ENCODE measurements around the gene SORL1. TPM values are rescaled to one million over a fixed set of nuclear protein-coding genes. Genes with fewer than 3 reads are reported as not detected.
A peak's percentile ranks its signal among the peaks of the same experiment; 100 is the strongest.

The SORL1 gene
- total RNA-seq, 4 donors from 2014 or later = 7.1 to 12.6 (median 10.6) TPM

DNA sequence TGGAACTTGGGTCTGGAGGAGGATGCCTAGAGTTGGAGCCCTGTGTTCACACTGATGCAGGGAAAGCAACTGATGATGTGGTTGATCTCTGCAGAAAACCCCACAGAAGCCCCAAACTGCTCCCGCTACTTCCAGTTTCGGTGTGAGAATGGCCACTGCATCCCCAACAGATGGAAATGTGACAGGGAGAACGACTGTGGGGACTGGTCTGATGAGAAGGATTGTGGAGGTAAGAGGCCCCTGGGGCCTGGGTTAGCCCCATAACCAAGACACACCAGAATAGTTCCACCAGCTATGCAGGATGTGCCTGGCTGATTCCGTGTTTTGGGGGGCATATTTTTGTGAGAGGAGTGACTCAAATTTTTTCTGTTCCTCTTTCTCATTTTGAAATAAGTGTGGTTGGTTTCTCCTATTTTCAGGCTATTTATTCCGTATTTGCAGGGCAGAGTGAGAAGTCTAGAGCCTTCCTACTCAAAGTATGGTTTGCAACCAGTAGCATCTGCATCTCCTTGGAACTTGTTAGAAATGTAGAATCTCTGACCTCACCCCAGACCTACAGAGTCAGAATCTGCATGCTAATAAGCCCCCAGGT lies 137.9 kb downstream of the SORL1 start:
- ATAC-seq = no peak
- 89% methylated on average over 2 of the region's 5 CpGs; no CpG with 5 or more reads in 1 of the 2 donors for WGBS, 2 donors (ENCODE audit: low coverage in 1 of 2)
- no peak overlapping the region for H3K27ac ChIP-seq
- H3K9me3 ChIP-seq = no peaks in the 10 kb centered on the region
- no peak for TF ChIP-seq EP300 (IDR thresholded peaks at IDR 0.05)
- no peak for TF ChIP-seq POLR2A (IDR thresholded peaks at IDR 0.05)
- no peak for TF ChIP-seq POLR2AphosphoS5 (IDR thresholded peaks at IDR 0.05)
- TF ChIP-seq CTCF (IDR thresholded peaks at IDR 0.05) = no peak
- peaks cover 0 to 25% (median under 1%) of the 10 kb centered on the region in 3 donors for H3K4me1 ChIP-seq
- peaks cover 0 to 37% of the 10 kb centered on the region in 2 donors for H3K36me3 ChIP-seq
- no peak overlapping the region for H3K4me3 ChIP-seq
- no peaks in the 10 kb centered on the region for H3K27me3 ChIP-seq

- H3K27ac ChIP-seq = peak overlapping the region in 1 of 4 donors; percentile 35
- H3K36me3 ChIP-seq = peaks cover 0 to 36% of the 10 kb centered on the region in 2 donors
- WGBS, 2 donors (ENCODE audit: low coverage in 1 of 2) = 87 to 89% methylated on average over 5 to 9 of the region's 12 CpGs
- ATAC-seq = no peak
- H3K4me3 ChIP-seq = no peak overlapping the region
- H3K27me3 ChIP-seq = no peaks in the 10 kb centered on the region
- TF ChIP-seq POLR2A (IDR thresholded peaks at IDR 0.05) (no peak), POLR2AphosphoS5 (IDR thresholded peaks at IDR 0.05) (no peak), EP300 (IDR thresholded peaks at IDR 0.05) (no peak), CTCF (IDR thresholded peaks at IDR 0.05) (no peak)
- H3K9me3 ChIP-seq = no peaks in the 10 kb centered on the region
- H3K4me1 ChIP-seq = peaks cover 0 to 32% (median 2%) of the 10 kb centered on the region in 3 donors
Measured at GRCh38 chr11:121590772-121591404, 138.8 kb downstream of the SORL1 start.

DNA sequence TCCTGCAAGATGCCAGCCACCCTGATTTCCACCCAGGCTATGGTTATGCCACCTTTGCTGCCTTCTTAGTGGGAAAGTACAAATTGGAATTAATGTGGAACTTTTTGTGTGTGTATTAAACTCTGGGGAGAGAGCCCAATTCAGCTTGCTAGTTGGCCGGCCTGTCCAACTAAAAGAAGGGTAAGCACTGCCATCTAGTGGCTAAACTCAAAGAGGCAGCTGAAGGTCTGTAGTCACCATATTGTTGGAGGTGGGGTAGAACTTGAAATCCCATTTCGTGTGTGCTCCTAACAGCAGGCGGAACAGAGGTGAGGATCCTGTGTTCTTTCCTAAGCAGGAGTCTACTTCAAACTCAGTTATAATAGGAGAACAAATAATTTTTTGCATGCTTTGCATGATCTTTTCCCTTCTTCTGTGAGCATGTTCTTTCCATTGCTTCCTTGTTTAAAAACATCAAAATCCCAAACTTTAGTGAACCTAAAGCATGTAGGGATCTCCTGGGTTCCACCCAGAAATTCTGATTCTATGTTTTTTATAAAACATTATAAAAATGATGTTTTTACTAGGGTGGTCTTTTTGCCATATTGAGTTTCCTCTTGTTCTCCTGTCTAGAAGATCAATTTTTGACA lies 139.4 kb downstream of the SORL1 start:
- Histone ChIP-seq H3K36me3 (peaks cover 0 to 32% of the 10 kb centered on the region in 2 donors), H3K27me3 (no peaks in the 10 kb centered on the region), H3K4me1 (peaks cover 0 to 38% (median 2%) of the 10 kb centered on the region in 3 donors), H3K4me3 (no peak overlapping the region), H3K27ac (peak overlapping the region in 2 of 4 donors; percentile 81 to 84), H3K9me3 (no peaks in the 10 kb centered on the region)
- no peak for TF ChIP-seq POLR2A (IDR thresholded peaks at IDR 0.05)
- TF ChIP-seq POLR2AphosphoS5 (IDR thresholded peaks at IDR 0.05) = no peak
- no peak for TF ChIP-seq EP300 (IDR thresholded peaks at IDR 0.05)
- TF ChIP-seq CTCF (IDR thresholded peaks at IDR 0.05) = peak; percentile 73 to 90 (median 85)
- ATAC-seq = peak; percentile 61
- WGBS, 2 donors (ENCODE audit: low coverage in 1 of 2) = 5 to 19% methylated on average over 3 of the region's 3 CpGs

DNA sequence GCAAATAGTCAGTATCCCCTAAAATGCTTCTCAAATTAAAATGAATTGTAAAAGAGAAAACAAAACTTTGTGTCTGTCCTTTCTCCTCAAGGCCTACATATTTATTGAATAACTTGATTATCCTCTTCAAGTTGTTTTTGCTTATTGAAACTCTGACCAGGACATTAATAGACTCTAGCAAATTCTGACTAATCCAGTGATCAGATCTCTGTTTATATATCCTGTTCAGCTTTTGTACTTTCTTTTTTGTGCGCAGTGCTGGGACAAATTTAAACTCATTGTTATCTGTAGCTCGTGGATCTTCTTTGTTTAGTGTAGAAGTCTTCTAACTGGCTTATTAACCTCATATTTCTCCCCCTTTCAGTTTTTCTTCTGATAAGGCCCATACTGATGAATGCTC lies 140.6 kb downstream of the SORL1 start:
- WGBS, 2 donors (ENCODE audit: low coverage in 1 of 2) = 13 to 41% methylated on average over 2 of the region's 2 CpGs
- Histone ChIP-seq H3K4me1 (peaks cover 0 to 45% (median 2%) of the 10 kb centered on the region in 3 donors), H3K27ac (peak overlapping the region; percentile 65 to 84 (median 77)), H3K9me3 (no peaks in the 10 kb centered on the region), H3K36me3 (peaks cover 0 to 31% of the 10 kb centered on the region in 2 donors), H3K27me3 (no peaks in the 10 kb centered on the region), H3K4me3 (no peak overlapping the region)
- no peak for ATAC-seq
- TF ChIP-seq POLR2A (IDR thresholded peaks at IDR 0.05) = no peak
- no peak for TF ChIP-seq POLR2AphosphoS5 (IDR thresholded peaks at IDR 0.05)
- no peak for TF ChIP-seq CTCF (IDR thresholded peaks at IDR 0.05)
- no peak for TF ChIP-seq EP300 (IDR thresholded peaks at IDR 0.05)

Data from gastroesophageal sphincter (tissue), 4 donors.